Fibroblast of mammary gland (primary cell): Measurements from ENCODE around the gene DAAM1.

ENCODE experiments used
- DNase-seq: peaks from one replicate; pipeline ENCODE4 v3.0.0-alpha.2; 2010; ENCODE audit warnings: low read depth
- H3K4me3 ChIP-seq: 2 replicates; pipeline ENCODE4 v1.5.1; 2011; ENCODE audit warnings: low read depth, mild to moderate bottlenecking, low read length, moderate library complexity; ENCODE audit not compliant: control insufficient read depth
- TF ChIP-seq, protein P1 (sequence below): conservative IDR thresholded peaks from 2 replicates; pipeline ENCODE4 v1.5.1; 2011; ENCODE audit warnings: low read depth, low read length, inconsistent platforms; ENCODE audit not compliant: control insufficient read depth, insufficient read depth

Gene DAAM1

DNA sequence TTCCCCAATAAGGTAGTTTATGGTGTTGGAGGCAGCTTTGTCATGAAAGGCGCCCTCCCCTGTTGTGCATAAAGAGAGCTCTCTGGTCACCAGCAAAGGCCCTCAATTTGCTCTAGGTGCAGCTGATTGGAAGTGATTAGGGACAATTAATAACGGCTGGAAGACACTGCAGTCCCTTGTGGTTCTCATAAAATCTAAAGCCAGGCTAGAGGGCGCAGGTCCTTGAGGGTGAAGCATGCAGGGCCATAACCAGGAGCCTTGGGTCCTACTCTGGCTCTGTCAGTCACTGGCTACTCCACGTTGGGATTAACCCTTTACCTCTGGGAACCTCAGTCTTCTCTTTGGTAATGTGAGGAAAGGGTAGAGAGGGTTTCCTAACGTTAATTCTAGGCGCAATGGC is 1.9 kb downstream of the DAAM1 start:
- TF ChIP-seq, protein P1, sequence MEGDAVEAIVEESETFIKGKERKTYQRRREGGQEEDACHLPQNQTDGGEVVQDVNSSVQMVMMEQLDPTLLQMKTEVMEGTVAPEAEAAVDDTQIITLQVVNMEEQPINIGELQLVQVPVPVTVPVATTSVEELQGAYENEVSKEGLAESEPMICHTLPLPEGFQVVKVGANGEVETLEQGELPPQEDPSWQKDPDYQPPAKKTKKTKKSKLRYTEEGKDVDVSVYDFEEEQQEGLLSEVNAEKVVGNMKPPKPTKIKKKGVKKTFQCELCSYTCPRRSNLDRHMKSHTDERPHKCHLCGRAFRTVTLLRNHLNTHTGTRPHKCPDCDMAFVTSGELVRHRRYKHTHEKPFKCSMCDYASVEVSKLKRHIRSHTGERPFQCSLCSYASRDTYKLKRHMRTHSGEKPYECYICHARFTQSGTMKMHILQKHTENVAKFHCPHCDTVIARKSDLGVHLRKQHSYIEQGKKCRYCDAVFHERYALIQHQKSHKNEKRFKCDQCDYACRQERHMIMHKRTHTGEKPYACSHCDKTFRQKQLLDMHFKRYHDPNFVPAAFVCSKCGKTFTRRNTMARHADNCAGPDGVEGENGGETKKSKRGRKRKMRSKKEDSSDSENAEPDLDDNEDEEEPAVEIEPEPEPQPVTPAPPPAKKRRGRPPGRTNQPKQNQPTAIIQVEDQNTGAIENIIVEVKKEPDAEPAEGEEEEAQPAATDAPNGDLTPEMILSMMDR, result peak; percentile 9
- peak overlapping the region; percentile 88 for H3K4me3 ChIP-seq
- peak; percentile 20 for DNase-seq

DNA sequence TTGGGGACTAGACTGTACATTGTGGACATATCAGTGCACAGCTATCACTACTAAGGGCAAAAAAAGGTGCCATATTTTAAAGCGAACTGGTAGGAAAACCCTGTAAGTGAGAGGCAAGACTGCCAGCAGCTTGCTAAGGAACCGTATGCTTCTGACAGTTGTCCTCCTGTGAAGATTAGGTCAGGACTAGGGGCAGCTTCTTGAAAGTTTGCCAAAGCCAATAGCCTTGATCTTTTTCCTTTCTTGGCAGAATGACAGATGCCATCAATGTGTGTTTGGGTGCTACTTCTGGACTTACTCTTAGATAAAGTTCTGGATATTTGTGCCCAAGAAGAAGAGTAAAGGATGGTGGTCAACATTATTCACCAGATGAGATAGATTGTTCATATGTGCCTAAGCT is 7.4 kb downstream of the DAAM1 start:
- no peak for DNase-seq
- TF ChIP-seq, protein P1, result no peak
- no peak overlapping the region for H3K4me3 ChIP-seq

DNA sequence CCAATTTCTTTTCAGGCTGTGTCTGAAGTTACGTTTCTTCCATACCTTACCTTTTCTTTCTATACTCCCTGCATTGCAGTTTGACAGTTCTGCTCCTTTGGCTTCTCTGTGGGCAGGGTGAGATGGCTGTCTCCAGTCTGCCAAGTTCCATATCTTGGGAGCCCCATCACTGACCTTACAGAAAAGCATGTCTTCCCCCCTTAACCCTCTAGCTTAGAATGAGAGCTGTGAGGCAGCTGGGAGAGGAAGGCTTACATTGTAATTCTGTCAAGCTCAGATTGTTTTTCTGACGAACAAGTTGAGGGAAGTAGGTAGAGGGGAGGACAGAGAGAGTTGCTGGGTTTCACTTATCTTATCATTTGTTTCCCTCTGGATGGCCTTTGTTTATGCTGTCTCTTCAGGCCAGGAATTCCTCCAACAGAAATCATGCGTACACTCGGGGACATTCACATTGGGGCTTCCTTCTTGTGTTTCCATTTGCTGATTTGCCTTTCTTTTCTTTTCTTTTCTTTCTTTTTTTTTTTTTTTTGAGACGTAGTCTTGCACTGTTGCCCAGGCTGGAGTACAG is 9.3 kb downstream of the DAAM1 start:
- TF ChIP-seq, protein P1, result no peak
- no peak for DNase-seq
- H3K4me3 ChIP-seq, result no peak overlapping the region

DNA sequence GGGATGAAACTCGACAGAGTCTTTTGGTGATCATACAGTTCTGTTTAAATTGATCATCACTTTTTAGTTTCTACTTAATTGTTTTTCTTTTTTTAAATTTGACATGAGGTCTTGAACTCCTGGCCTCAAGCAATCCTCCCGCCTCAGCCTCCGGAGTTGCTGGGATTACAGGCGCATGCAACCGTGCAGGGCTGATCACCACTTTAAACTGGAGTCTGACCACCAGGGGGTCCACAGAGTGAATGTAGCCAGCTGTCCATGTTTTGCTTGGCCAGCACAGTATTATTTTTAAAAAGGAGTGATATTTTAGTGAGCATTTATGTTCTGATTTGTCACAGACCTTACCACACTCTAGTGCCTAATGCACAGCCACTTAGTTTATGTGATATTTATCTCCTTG is 10.7 kb downstream of the DAAM1 start:
- no peak overlapping the region for H3K4me3 ChIP-seq
- no peak for DNase-seq
- TF ChIP-seq, protein P1, result no peak

- DNase-seq, result no peak
- no peak overlapping the region for H3K4me3 ChIP-seq
- TF ChIP-seq, protein P1, result no peak
Measured at GRCh38 chr14:59199614-59200013, 11.1 kb downstream of the DAAM1 start.

GRCh38 chr14:59200195-59200594 is 11.7 kb downstream of the DAAM1 start:
- no peak for DNase-seq
- H3K4me3 ChIP-seq, result no peak overlapping the region
- TF ChIP-seq, protein P1, result no peak

DNA sequence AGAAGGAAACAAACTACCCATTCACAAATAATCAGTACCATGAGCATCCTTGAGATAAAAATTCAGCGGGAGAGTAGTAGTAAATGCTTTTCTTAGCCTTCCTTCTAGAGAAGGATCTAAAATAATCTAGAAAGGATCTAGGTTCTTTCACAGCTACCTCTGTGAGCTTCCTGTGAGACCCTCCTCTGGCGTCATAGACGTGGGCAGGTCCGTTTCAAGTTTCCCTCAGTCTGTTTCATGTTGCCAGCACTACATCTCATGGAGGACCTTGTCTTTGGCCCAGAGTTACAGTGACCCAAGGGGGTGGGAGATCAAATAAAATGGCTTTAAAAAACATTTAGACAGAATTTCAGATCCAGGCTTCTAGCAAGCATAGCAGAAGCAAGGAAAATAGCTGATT is 13.6 kb downstream of the DAAM1 start:
- no peak for DNase-seq
- H3K4me3 ChIP-seq, result no peak overlapping the region
- TF ChIP-seq, protein P1, result no peak
